Left lung (tissue), 10 donors: Measurements from ENCODE around the gene RRAGC. TPM values are rescaled to one million over a fixed set of nuclear protein-coding genes. Genes with fewer than 3 reads are reported as not detected.

ENCODE experiments used
- ATAC-seq: fragments of 200-7000 bp; cut with Tn5 transposase; one replicate; pipeline ENCODE4 v1.9.1; 2020; ENCODE audit warnings: moderate library complexity
- DNase-seq, 4 donors: peaks; one replicate each; pipeline ENCODE4 v3.0.0-alpha.2; 2013 to 2020
- H3K27ac ChIP-seq, 2 donors: fragments of 200-600 bp; sonication (generic) in 1 of 2; one replicate each; pipeline versions ENCODE4 v1.5.0 to v1.8.0; 2020 to 2021
- H3K27me3 ChIP-seq, 2 donors: fragments of 200-600 bp; sonication (generic) in 1 of 2; one replicate each; pipeline versions ENCODE4 v1.5.0 to v1.8.0; 2020 to 2021
- H3K36me3 ChIP-seq, 2 donors: fragments of 200-600 bp; sonication (generic) in 1 of 2; one replicate each; pipeline versions ENCODE4 v1.5.0 to v1.8.0; 2020 to 2021
- H3K4me1 ChIP-seq, 2 donors: fragments of 200-600 bp; one replicate each; pipeline ENCODE4 v1.8.0; 2021
- H3K4me3 ChIP-seq, 2 donors: fragments of 200-600 bp; sonication (generic) in 1 of 2; one replicate each; pipeline versions ENCODE4 v1.5.0 to v1.8.0; 2020 to 2021; ENCODE audit warnings: mild to moderate bottlenecking in 1 of 2
- H3K9me3 ChIP-seq, 2 donors: fragments of 200-600 bp; sonication (generic) in 1 of 2; one replicate each; pipeline versions ENCODE4 v1.5.0 to v1.8.0; 2020 to 2021
- intact Hi-C, 2 donors: fragments of 100-400 bp; cut with DNase I; formaldehyde crosslinking; loops; one replicate each; pipeline versions ENCODE4 v1.11.2 to v1.14.2; 2022
- polyA plus RNA-seq, 6 donors: library from polyadenylated mRNA; unstranded; fragments of 120-200 nt; gene quantifications; one replicate each; pipeline ENCODE4 v1.2.1, GENCODE V29; 2013; ENCODE audit not compliant: insufficient read length in 6 of 6
- total RNA-seq, 2 donors: library from RNA; stranded (reverse); fragmentation: NEBNext Ultra II Directional; extraction: Animal tissue kit (Norgen Biotek cat#: 25700); gene quantifications; one replicate each; pipeline ENCODE4 v1.2.1, GENCODE V29; 2021
- TF ChIP-seq, protein P1 (sequence below), 2 donors: fragments of 200-600 bp; sonication (generic) in 1 of 2; IDR thresholded peaks; one replicate each; pipeline versions ENCODE4 v1.5.0 to v1.8.0; 2021; ENCODE audit warnings: antibody characterized with exemption in 2 of 2
- donor health status: DM: no; HTN: yes; CAD: no.
- donor health status: DM: no; HTN: no; CAD: no.

The RRAGC gene
- total and polyA plus RNA-seq, 8 donors, result 24.8 to 40.0 (median 30.9) TPM

DNA sequence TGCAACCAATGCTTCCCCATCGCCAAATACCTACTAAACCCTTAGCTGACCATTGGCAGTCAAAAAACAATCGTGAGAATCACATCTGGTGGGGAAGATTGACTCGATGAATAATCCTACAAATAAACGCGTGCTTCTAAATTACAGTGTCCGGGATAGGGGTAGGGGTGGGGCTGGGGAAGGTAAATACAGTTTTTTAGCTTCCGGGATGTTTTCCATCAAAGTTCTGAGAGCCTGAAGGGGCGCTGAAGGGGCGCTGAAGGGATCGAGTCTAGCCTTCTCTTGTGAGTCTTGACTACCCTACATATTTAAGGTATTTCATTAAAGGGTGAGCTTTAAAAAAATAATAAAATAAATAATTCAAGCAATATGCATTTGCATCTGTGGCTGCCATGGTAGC, 40.5 kb downstream of the RRAGC start:
- H3K27me3 ChIP-seq, result peaks cover 51 to 56% of the 10 kb centered on the region in 2 donors
- H3K36me3 ChIP-seq, result no peaks in the 10 kb centered on the region

DNA sequence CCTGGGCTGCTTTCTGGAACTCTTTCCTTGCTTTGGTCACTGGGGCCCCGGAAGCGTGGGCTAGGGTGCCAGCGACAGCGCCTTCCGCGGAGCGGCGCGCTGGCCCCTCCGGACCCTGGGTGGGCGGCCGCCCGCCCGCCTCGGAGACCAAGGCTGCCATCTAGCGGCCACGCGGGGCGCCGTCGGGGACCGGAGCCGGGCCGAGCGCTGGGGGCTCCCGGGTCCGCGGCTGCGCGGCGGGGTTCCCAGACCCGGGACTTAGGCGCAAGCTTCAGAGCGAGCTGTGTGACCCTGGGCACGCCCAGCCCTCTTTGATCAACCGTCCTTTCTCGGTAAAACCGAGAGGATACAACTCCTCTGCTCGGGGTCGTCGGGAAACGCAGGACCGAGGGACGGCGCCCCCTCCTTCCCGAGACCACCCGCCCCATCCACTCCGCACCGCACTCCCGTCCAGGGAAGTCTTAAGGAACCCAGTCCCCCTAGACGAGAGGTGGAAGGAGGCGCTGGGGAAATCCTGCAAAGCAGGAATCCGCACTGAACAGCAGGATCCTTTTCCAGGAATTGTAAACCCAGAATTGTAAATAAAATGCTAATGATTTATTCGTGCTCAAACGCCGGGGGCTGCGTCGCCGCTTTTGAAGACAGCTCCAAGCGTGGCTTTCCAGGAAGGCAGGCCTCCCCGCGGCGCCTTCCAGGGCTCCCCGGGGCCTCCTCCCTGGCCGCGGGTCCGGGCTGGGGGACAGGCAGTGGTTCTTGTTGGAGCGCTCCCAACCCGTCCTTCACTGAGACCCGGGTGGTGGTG, 41.2 kb downstream of the RRAGC start:
- TF ChIP-seq, protein P1, sequence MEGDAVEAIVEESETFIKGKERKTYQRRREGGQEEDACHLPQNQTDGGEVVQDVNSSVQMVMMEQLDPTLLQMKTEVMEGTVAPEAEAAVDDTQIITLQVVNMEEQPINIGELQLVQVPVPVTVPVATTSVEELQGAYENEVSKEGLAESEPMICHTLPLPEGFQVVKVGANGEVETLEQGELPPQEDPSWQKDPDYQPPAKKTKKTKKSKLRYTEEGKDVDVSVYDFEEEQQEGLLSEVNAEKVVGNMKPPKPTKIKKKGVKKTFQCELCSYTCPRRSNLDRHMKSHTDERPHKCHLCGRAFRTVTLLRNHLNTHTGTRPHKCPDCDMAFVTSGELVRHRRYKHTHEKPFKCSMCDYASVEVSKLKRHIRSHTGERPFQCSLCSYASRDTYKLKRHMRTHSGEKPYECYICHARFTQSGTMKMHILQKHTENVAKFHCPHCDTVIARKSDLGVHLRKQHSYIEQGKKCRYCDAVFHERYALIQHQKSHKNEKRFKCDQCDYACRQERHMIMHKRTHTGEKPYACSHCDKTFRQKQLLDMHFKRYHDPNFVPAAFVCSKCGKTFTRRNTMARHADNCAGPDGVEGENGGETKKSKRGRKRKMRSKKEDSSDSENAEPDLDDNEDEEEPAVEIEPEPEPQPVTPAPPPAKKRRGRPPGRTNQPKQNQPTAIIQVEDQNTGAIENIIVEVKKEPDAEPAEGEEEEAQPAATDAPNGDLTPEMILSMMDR (IDR thresholded peaks at IDR 0.05), result peak; percentile 85 to 94
- Histone ChIP-seq H3K27ac (no peak overlapping the region), H3K27me3 (peaks cover 51 to 63% of the 10 kb centered on the region in 2 donors), H3K4me3 (peak overlapping the region in 1 of 2 donors; percentile 24), H3K4me1 (peaks cover 9 to 14% of the 10 kb centered on the region in 2 donors), H3K9me3 (no peaks in the 10 kb centered on the region), H3K36me3 (no peaks in the 10 kb centered on the region)
- peak; percentile 83 for ATAC-seq
- peak in 3 of 4 donors; percentile 41 to 92 (median 61) for DNase-seq
- intact Hi-C loops, result loop anchor here in 1 of 2 donors (10.0 kb wide), 1 partner anchor 214 kb away; no protein-coding TSS in a partner anchor

More for the DNA sequence above, 40.5 kb downstream of the RRAGC start:
- H3K4me3 ChIP-seq, result no peak overlapping the region
- TF ChIP-seq, protein P1 (IDR thresholded peaks at IDR 0.05), result no peak
- no peak for DNase-seq
- H3K27ac ChIP-seq, result no peak overlapping the region
- no peaks in the 10 kb centered on the region for H3K9me3 ChIP-seq
- intact Hi-C loops, result loop anchor here in 1 of 2 donors (10.0 kb wide), 1 partner anchor 214 kb away; no protein-coding TSS in a partner anchor
- H3K4me1 ChIP-seq, result peaks cover 9 to 14% of the 10 kb centered on the region in 2 donors
- no peak for ATAC-seq

DNA sequence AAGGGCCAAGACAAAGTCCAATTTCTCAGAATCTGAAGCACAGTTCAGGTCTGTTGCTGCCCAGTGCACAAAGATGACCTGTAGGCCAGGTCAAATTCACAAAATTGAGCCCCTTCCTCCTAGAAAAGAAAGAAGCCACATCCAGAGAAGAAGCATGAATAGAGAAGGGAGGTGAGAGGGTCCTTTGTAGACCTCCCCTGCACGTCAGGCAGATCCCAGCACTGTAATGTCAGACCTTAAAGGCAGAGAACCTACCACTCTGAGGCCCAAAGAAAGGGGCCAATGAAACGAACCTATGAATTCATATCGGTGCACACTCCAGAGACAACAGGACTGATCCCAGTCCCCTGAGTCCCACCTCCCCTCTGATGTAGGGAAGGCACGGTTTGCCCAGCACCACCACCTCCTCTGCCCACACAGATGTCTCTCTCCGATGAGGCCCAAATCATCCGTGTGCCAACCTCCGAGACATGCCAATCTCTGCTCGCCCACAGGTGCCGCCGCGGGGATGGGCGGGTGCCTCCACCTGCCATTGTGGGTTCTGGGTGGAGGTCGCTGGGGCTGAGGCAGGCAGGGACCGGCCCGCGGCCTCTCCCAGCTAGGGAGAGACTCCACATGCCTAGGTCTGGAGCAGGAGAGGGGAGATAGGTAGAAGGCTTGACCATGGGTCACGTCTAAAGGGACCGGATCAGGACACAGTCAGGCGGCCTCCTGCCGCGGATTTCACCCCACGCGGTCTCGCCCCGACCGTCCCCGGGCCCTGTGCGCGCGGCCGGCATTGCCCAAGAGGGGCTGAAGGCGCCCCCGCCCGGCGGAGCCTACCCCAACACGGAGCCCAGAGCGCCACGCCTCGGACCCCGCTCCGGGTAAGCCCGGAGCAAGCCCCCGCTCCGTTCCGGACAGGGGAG, 42.1 kb downstream of the RRAGC start:
- Histone ChIP-seq H3K27ac (no peak overlapping the region), H3K36me3 (no peaks in the 10 kb centered on the region), H3K4me1 (peaks cover 9 to 14% of the 10 kb centered on the region in 2 donors), H3K9me3 (no peaks in the 10 kb centered on the region), H3K27me3 (peaks cover 51 to 66% of the 10 kb centered on the region in 2 donors), H3K4me3 (peak overlapping the region in 1 of 2 donors; percentile 24)
- ATAC-seq (peak; percentile 13), DNase-seq (no peak)
- intact Hi-C loops, result loop anchor here in 1 of 2 donors (10.0 kb wide), 1 partner anchor 213 kb away; no protein-coding TSS in a partner anchor
- TF ChIP-seq, protein P1 (IDR thresholded peaks at IDR 0.05), result no peak

DNA sequence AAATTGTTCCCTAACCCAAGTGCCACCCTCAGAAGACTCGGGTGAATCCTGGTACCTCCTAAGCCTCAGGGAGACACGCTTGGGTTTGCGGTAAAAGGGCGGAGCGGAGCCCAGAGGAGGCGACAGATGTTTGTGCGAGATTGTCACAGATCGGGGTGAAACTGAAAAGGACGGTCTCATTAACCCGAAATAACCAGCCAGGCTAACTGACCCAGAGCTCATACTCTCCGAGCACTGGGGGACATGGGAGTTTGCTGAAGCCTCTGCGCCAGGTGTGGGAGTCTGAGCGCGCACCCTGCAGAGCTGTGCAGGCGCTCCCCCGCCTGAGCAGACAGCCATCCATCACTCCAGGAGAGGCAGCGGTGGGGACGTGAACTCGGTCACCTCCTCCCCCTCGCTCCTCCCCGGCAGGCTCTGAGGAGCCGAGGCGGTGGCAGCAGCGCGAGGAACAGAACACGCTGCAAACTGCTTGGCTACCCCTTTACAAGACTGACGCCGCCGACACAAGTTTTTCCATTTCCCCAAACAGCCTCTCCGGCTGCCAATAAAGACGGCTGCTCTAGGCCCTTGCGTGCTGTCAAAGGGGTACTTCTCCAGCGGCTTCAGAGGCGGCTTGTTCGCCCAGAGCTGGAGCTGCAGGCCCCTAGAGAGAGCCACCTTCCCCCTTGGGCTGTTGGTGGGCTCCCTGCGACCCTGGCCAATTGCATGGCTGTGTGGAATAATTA, 43.5 kb downstream of the RRAGC start:
- Histone ChIP-seq H3K4me3 (no peak overlapping the region), H3K9me3 (no peaks in the 10 kb centered on the region), H3K36me3 (no peaks in the 10 kb centered on the region), H3K4me1 (peaks cover 9 to 14% of the 10 kb centered on the region in 2 donors), H3K27me3 (peaks cover 51 to 77% of the 10 kb centered on the region in 2 donors), H3K27ac (no peak overlapping the region)
- intact Hi-C loops, result loop anchor here in 1 of 2 donors (10.0 kb wide), 1 partner anchor 211 kb away; no protein-coding TSS in a partner anchor
- DNase-seq (peak in 1 of 4 donors; percentile 32), ATAC-seq (peak; percentile 18)
- TF ChIP-seq, protein P1 (IDR thresholded peaks at IDR 0.05), result no peak
